ENCODE data around the gene ZNF99.
"Not testable (repeated sequence)": the region's sequence is repeated elsewhere in the genome, so short reads cannot be mapped to it uniquely, and the experiment has no call there.

Gene ZNF99

GRCh38 chr19:22783651-22784410 is at the start of gene ZNF99:
ZNF99 (minus strand) TSS chr19:22784151; CDS start chr19:22784016, 135 bp downstream.
- no peak for DNase-seq

- no peak for DNase-seq
Observed at GRCh38 chr19:22832031-22832762, 48.2 kb upstream of the ZNF99 start, which contains the start of gene ZNF723. ZNF723 (plus strand) TSS chr19:22832291; CDS start chr19:22832380, 89 bp downstream.

- DNase-seq, result no peak
Observed at GRCh38 chr19:22831211-22831610, 47.3 kb upstream of the ZNF99 start.

GRCh38 chr19:22814124-22814523 is 30.2 kb upstream of the ZNF99 start:
- no peak for DNase-seq

GRCh38 chr19:22807061-22807835 is 23.3 kb upstream of the ZNF99 start:
- DNase-seq, result no peak

- DNase-seq, result no peak
Observed at GRCh38 chr19:22806418-22806817, 22.5 kb upstream of the ZNF99 start.

GRCh38 chr19:22797040-22797439 is 13.1 kb upstream of the ZNF99 start:
- DNase-seq, result no peak

GRCh38 chr19:22792863-22793262 is 8.9 kb upstream of the ZNF99 start:
- DNase-seq, result not testable (repeated sequence)

GRCh38 chr19:22735911-22736645 is 47.9 kb downstream of the ZNF99 start:
- DNase-seq, result no peak

- DNase-seq, result no peak
Observed at GRCh38 chr19:22733691-22734090, 50.3 kb downstream of the ZNF99 start.

- DNase-seq, result not testable (repeated sequence)
Observed at GRCh38 chr19:22728214-22728613, 55.7 kb downstream of the ZNF99 start.

- DNase-seq, result not testable (repeated sequence)
Observed at GRCh38 chr19:22721533-22721932, 62.4 kb downstream of the ZNF99 start.

- DNase-seq, result no peak
Observed at GRCh38 chr19:22708983-22709382, 75.0 kb downstream of the ZNF99 start.

- DNase-seq, result not testable (repeated sequence)
Observed at GRCh38 chr19:22703096-22703495, 80.9 kb downstream of the ZNF99 start.

GRCh38 chr19:22702661-22703060 is 81.3 kb downstream of the ZNF99 start:
- DNase-seq, result not testable (repeated sequence)
